Anterior cingulate cortex (tissue), 58 donors: ENCODE measurements around the gene DYNLRB1.
A peak's percentile ranks its signal among the peaks of the same experiment; 100 is the strongest.

ENCODE experiments used
- DNase-seq, 58 donors: peaks; one replicate each; lab custom pipeline; 2025; lab: John Stamatoyannopoulos, UW

DYNLRB1 gene

GRCh38 chr20:34574426-34574825 lies 58.2 kb downstream of the DYNLRB1 start:
- no peak for DNase-seq

GRCh38 chr20:34574861-34575260 lies 58.6 kb downstream of the DYNLRB1 start:
- no peak for DNase-seq

GRCh38 chr20:34575271-34575670 lies 59.0 kb downstream of the DYNLRB1 start:
- DNase-seq = no peak

- DNase-seq = no peak
Measured at GRCh38 chr20:34575756-34576155, 59.5 kb downstream of the DYNLRB1 start.

- no peak for DNase-seq
Measured at GRCh38 chr20:34577061-34577460, 60.8 kb downstream of the DYNLRB1 start.

GRCh38 chr20:34578025-34578424 lies 61.8 kb downstream of the DYNLRB1 start:
- DNase-seq = no peak

- DNase-seq = peak in 8 of 58 donors; percentile 14 to 33 (median 20)
Measured at GRCh38 chr20:34578521-34578920, 62.3 kb downstream of the DYNLRB1 start.

GRCh38 chr20:34579191-34579978 lies 63.2 kb downstream of the DYNLRB1 start:
- DNase-seq = peak in 52 of 58 donors; percentile 20 to 87 (median 62)

GRCh38 chr20:34579979-34580940 lies 64.0 kb downstream of the DYNLRB1 start:
- DNase-seq = no peak

GRCh38 chr20:34581341-34582184 lies 65.3 kb downstream of the DYNLRB1 start:
- peak in 26 of 58 donors; percentile 13 to 65 (median 34) for DNase-seq

GRCh38 chr20:34582221-34582620 lies 66.0 kb downstream of the DYNLRB1 start:
- no peak for DNase-seq

- DNase-seq = no peak
Measured at GRCh38 chr20:34582911-34583310, 66.7 kb downstream of the DYNLRB1 start.

- no peak for DNase-seq
Measured at GRCh38 chr20:34583544-34583943, 67.3 kb downstream of the DYNLRB1 start.

GRCh38 chr20:34585019-34585418 lies 68.8 kb downstream of the DYNLRB1 start:
- DNase-seq = no peak

- DNase-seq = no peak
Measured at GRCh38 chr20:34586488-34587163, 70.4 kb downstream of the DYNLRB1 start.
